Measurements from ENCODE around the gene ABR. TPM values are rescaled to one million over a fixed set of nuclear protein-coding genes. Genes with fewer than 3 reads are reported as not detected.
"Not testable (repeated sequence)": the region's sequence is repeated elsewhere in the genome, so short reads cannot be mapped to it uniquely, and the experiment has no call there.

ABR gene
- polyA plus RNA-seq, 12 donors = 26.7 to 67.1 (median 33.2) TPM; not detected in 1

DNA sequence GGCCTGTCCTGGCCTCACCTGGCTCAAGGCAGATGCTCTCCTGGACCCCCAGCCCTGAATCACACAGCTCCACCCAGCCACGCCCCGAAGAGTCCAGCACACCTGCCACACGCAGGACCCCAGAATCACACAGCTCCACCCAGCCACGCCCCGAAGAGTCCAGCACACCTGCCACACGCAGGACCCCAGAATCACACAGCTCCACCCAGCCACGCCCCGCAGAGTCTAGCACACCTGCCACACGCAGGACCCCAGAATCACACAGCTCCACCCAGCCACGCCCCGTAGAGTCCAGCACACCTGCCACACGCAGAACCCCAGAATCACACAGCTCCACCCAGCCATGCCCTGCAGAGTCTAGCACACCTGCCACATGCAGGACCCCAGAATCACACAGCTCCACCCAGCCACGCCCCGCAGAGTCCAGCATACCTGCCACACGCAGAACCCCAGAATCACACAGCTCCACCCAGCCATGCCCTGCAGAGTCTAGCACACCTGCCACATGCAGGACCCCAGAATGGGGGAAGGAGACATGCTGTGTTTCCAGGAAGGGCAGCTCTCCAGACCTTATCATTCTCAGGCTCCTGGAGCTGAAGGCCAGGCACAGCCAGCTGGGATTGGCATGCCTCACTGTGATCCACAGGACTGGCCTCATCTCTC, 105.7 kb downstream of the ABR start:
- not testable (repeated sequence) for DNase-seq

GRCh38 chr17:1073241-1073962, 106.4 kb downstream of the ABR start:
- DNase-seq = no peak

GRCh38 chr17:1072551-1072961, 107.2 kb downstream of the ABR start:
- no peak for DNase-seq

DNA sequence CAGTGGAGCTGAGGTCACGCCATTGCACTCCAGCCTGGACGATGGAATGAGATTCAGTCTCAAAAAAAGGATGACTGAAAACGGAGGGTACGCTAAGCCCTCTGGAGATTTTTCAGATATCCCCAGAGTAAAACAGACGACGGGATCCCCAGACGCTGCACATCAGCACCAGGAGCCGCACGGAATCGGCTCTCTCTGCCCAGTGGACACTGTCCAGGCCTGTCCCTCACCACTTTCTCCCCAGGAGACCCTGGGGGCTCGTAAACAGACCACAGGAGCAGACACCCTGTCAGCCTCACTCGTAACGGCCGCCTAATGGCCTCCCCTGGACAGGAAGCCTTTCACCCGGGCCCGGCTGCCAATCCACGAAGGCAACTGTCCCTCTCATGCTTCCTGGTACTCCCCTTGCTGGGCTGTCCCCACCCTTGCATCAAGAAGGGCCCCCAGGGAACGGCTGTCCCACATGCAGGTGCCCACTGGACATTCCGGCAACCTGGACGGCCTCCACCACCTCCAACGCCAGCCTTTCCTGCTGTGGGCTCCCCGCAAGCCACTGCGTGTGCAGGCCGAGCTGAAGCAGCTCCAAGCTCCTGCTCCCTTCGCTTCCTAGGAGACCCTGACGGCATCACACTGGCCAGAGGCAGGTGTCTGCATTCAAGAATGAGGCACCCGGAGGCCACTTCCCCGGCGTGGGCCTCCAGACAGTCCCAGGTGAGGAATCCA, 108.5 kb downstream of the ABR start:
- DNase-seq = no peak

- no peak for DNase-seq
These were observed 109.4 kb downstream of the ABR start for GRCh38 chr17:1070411-1070810.

DNA sequence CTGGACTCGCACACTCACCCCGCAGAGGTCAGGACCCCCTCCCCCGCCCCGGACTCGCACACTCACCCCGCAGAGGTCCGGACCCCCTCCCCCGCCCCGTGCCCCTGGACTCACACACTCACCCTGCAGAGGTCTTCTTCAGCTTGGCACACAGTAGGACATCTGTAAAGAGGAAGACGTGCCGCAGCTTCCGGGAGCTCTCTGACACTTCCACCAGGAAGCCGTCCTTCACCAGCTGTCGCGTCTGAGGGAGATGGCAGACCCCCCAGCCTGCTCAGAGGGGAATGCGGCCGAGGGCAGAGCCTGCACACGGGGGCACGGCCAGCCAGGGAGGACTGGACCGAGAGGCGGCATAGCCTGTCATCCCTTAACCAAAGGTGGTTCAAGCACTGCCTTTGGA, 109.9 kb downstream of the ABR start:
- DNase-seq = no peak

GRCh38 chr17:1068356-1068755, 111.4 kb downstream of the ABR start:
- no peak for DNase-seq

DNA sequence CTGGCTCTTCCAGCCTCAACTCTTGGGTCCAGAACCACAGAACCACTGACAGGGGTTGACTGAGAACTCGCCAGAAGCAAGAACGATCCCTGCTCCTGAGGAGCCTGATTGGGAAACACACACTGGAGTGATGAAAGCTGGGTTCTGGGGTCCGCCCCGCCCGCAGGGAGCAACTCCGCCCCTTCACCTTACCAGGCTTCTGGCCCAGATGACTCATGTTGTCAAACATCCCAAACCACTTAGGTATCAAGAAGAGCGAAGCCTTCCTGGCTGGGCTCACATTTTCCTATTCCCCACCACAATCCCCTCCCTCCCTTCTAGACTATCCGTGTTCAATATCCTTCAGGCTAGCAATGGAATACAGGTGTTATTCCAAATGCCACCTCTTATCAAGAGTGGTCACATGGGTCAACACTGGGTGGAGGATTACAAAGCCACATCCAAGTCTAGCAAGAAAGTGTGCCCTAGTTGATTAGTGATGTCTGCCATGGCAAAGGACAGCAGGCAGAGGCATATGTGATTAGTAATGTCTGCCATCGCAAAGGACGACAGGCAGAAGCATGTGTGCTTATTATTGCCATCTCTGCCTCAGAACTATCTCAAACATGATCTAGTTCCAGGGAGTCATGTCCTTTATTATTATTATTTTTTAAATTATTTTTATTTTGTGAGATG, 112.4 kb downstream of the ABR start:
- DNase-seq = no peak

DNA sequence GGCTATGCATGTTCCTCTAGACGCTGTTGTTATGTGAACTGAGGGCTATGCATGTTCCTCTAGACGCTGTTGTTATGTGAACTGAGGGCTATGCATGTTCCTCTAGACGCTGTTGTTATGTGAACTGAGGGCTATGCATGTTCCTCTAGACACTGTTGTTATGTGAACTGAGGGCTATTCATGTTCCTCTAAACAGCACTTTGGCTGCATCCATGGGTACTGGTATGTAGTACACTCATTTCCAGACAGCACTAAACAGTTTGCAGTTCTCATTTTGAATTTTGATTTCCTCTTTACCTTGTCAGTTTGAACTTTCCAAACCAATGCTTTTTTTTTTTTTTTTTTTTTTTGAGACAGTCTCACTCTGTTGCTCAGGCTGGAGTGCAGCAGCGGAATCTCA, 114.4 kb downstream of the ABR start:
- DNase-seq = not testable (repeated sequence)

GRCh38 chr17:1060991-1061390, 118.8 kb downstream of the ABR start:
- DNase-seq = no peak

GRCh38 chr17:1059131-1059795, 120.5 kb downstream of the ABR start:
- DNase-seq = no peak

GRCh38 chr17:1058423-1059130, 121.2 kb downstream of the ABR start:
- no peak for DNase-seq

DNA sequence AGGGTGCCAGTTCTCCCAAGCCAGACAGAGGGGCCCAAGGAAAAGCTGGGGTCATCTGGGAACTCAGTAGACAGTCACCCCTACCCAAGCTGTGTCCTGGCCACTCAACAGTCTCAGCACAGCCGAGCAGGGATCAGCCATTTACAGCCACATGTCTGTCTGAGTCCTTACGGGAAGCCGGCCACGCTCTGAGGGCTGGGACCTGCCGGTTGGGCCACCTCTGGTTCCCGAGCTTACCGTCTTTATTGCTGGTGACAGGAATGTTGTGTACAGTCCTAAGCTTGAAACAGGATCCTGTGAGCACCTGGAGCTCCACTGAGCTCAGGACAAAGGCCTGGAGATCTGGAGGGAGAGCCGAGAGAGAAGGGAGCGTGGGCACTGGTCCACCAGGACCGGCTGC, 123.0 kb downstream of the ABR start:
- no peak for DNase-seq

GRCh38 chr17:1055751-1056645, 123.8 kb downstream of the ABR start:
- DNase-seq = peak; percentile 61

GRCh38 chr17:1055231-1055630, 124.5 kb downstream of the ABR start:
- DNase-seq = no peak

DNA sequence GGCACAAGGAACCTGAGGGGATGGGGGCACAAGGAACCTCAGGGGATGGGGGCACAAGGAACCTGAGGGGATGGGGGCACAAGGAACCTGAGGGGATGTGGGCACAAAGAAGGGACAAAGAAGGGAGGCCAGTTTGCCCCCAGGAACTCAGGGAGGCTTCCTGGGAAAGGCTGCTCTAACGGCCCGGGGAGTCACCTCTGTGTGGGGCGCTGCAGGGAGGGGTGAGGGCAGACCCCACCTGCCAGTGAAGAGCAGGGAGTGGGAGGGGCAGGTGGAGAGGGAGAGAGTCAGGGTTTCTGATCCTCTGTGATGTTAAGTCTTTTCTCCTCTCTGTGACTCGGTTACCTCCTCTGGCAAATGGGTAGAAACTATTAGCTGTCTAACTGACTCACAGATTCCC, 125.1 kb downstream of the ABR start:
- DNase-seq = no peak

DNA sequence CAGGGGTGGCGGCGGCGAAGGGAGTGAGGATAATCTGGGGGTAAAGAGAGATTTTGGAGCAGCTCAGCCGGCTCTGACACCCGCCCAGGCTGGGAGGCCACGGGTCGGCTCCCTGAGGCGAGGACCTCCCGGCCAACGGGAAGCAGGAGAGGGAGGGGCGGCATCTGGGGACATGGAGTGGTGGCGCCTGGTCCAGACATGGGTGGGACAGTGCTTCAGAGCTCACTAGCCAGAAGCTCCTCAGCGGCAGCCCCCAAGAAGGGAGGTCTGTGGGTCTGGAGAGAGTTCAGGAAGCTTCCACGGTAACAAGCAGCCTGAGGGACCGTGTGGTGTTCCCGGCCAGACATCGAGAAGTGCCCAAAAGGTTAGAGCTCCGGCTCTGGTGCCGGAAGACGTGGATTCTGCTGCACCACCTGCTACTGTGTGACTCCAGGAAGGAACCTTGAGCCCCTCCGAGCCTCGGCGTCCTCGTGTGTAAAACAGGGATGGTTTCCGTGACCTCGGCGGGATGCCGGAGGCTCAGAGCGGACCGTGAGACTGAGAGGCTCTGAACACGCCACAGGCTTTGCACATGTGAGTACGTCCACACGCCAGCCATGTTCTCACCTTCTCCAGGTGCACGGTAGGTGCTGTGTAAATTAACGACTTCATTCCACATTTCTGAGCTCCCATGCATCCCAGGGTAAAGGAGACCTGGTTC, 126.0 kb downstream of the ABR start:
- no peak for DNase-seq

DNA sequence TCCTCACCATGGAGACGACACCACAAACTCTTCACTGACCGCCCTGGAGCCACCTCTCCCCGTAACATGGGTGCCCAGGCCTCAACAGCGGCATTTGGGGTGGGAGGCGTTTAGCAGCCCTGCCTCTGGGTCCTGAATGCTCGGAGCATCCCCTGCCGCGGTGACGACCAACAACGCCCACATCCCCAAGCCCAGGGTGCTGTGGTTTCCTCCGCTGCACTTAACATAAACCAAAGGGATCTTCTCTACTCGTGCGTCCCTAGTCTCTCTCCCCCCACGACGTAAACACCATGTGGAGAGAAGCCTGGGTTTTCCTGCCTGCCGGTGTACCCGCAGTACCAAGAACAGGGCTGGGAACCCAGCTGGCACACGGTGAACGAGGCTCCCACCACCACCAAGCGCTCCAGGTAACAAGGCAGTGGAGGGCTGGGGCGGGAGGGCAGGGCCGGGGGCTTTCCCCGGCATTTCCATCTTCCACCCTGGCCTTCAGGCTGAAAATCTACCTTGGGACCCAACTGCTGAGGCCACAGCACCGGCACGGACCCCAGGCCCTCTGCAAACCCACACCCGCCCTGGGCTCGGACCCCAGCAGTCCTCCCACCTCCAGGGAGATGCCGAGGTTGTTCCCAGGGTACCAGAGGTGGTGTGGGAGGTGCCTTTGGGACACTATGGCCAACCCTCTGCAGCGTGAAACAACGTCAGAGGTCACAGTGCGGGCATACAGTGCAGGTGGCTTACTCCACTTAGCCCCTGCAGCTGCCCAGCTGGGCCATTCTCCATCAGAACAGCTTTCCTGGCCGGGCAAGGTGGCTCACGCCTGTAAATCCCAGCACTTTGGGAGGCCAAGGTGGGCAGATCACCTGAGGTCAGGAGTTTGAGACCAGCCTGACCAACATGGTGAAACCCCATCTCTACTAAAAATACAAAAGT, 128.5 kb downstream of the ABR start:
- DNase-seq = no peak

Data from muscle of arm (tissue), 12 donors.